ENCODE measurements around the gene OR1M1. TPM values are rescaled to one million over a fixed set of nuclear protein-coding genes. Genes with fewer than 3 reads are reported as not detected.

OR1M1 gene
- total RNA-seq, 3 donors from 2014 or later (not counting 1 experiment from before 2014, with no cell fraction given) = not detected

- intact Hi-C loops (cut with micrococcal nuclease) = no loop called here
- H3K27ac Mint-ChIP-seq = no peak overlapping the region
- no peaks in the 10 kb centered on the region for H3K9me3 Mint-ChIP-seq
- H3K27ac ChIP-seq (ENCODE audit: low read length) = no peak overlapping the region
- H3K4me1 Mint-ChIP-seq = no peaks in the 10 kb centered on the region
- no peak for ATAC-seq
- no peaks in the 10 kb centered on the region for H3K27me3 Mint-ChIP-seq (ENCODE audit: low read depth in 2 of 2)
- no peaks in the 10 kb centered on the region for H3K27me3 ChIP-seq (ENCODE audit: control insufficient read depth, insufficient read depth, low read length)
- H3K36me3 Mint-ChIP-seq = no peaks in the 10 kb centered on the region
- 78% methylated on average over 6 of the region's 6 CpGs for WGBS (ENCODE audit: insufficient coverage)
- H3K9me3 ChIP-seq (ENCODE audit: control insufficient read depth, insufficient read depth, low read length) = no peaks in the 10 kb centered on the region
- no peak for DNase-seq
- H3K4me3 Mint-ChIP-seq = no peak overlapping the region
- TF ChIP-seq CTCF (IDR thresholded peaks at IDR 0.05) = no peak
- H3K4me3 ChIP-seq (ENCODE audit: low read length) = no peak overlapping the region
- no peaks in the 10 kb centered on the region for H3K36me3 ChIP-seq (ENCODE audit: control insufficient read depth, insufficient read depth, low read length)
- H3K4me1 ChIP-seq (ENCODE audit: control insufficient read depth, insufficient read depth, low read length) = no peaks in the 10 kb centered on the region
Observed at GRCh38 chr19:9073806-9074205, 13.1 kb upstream of the OR1M1 start.

GRCh38 chr19:9075064-9075949 lies 11.6 kb upstream of the OR1M1 start:
- Histone ChIP-seq H3K36me3 (ENCODE audit: control insufficient read depth, insufficient read depth, low read length) (no peaks in the 10 kb centered on the region), H3K27ac (ENCODE audit: low read length) (no peak overlapping the region), H3K9me3 (ENCODE audit: control insufficient read depth, insufficient read depth, low read length) (no peaks in the 10 kb centered on the region), H3K27me3 (ENCODE audit: control insufficient read depth, insufficient read depth, low read length) (no peaks in the 10 kb centered on the region), H3K4me3 (ENCODE audit: low read length) (no peak overlapping the region), H3K4me1 (ENCODE audit: control insufficient read depth, insufficient read depth, low read length) (peaks cover 2% of the 10 kb centered on the region)
- intact Hi-C loops (cut with micrococcal nuclease) = loop anchor here (5.0 kb wide), 1 partner anchor 423 kb away; no protein-coding TSS in a partner anchor
- TF ChIP-seq CTCF (IDR thresholded peaks at IDR 0.05) = no peak
- peaks cover 0 to 3% of the 10 kb centered on the region in 2 donors for H3K4me1 Mint-ChIP-seq
- ATAC-seq = peak in 1 of 3 donors; percentile 31
- H3K27me3 Mint-ChIP-seq (ENCODE audit: low read depth in 2 of 2) = no peaks in the 10 kb centered on the region
- no peaks in the 10 kb centered on the region for H3K36me3 Mint-ChIP-seq
- no peaks in the 10 kb centered on the region for H3K9me3 Mint-ChIP-seq
- no peak for DNase-seq
- WGBS (ENCODE audit: insufficient coverage) = 67% methylated on average over 16 of the region's 16 CpGs
- H3K4me3 Mint-ChIP-seq = no peak overlapping the region
- H3K27ac Mint-ChIP-seq = no peak overlapping the region

GRCh38 chr19:9076901-9077300 lies 10.0 kb upstream of the OR1M1 start:
- H3K4me3 Mint-ChIP-seq = no peak overlapping the region
- H3K4me1 Mint-ChIP-seq = peaks cover 0 to 3% of the 10 kb centered on the region in 2 donors
- TF ChIP-seq CTCF (IDR thresholded peaks at IDR 0.05) = no peak
- intact Hi-C loops (cut with micrococcal nuclease) = loop anchor here (5.0 kb wide), 1 partner anchor 425 kb away; no protein-coding TSS in a partner anchor
- no peak overlapping the region for H3K27ac Mint-ChIP-seq
- no peaks in the 10 kb centered on the region for H3K9me3 ChIP-seq (ENCODE audit: control insufficient read depth, insufficient read depth, low read length)
- no peaks in the 10 kb centered on the region for H3K36me3 ChIP-seq (ENCODE audit: control insufficient read depth, insufficient read depth, low read length)
- 94% methylated on average over 10 of the region's 10 CpGs for WGBS (ENCODE audit: insufficient coverage)
- H3K27me3 Mint-ChIP-seq (ENCODE audit: low read depth in 2 of 2) = no peaks in the 10 kb centered on the region
- DNase-seq (no peak), ATAC-seq (no peak)
- H3K27ac ChIP-seq (ENCODE audit: low read length) = no peak overlapping the region
- no peak overlapping the region for H3K4me3 ChIP-seq (ENCODE audit: low read length)
- H3K9me3 Mint-ChIP-seq = no peaks in the 10 kb centered on the region
- no peaks in the 10 kb centered on the region for H3K27me3 ChIP-seq (ENCODE audit: control insufficient read depth, insufficient read depth, low read length)
- no peaks in the 10 kb centered on the region for H3K36me3 Mint-ChIP-seq
- peaks cover 2% of the 10 kb centered on the region for H3K4me1 ChIP-seq (ENCODE audit: control insufficient read depth, insufficient read depth, low read length)
